K562 (cell line): ENCODE results near the gene RPL7L1. TPM values are rescaled to one million over a fixed set of nuclear protein-coding genes. Genes with fewer than 3 reads are reported as not detected.

Experiments
- CBX2 ChIP-seq: fragments of 200-600 bp; sonication (generic); IDR thresholded peaks from one replicate; pipeline ENCODE4 v1.6.1; 2012; ENCODE audit warnings: mild to moderate bottlenecking, low read length, inconsistent platforms; ENCODE audit not compliant: insufficient read depth, poor library complexity, severe bottlenecking
- DACH1 ChIP-seq: fragments of 450-650 bp; IDR thresholded peaks from 2 replicates; pipeline ENCODE4 v1.6.1; 2018; ENCODE audit not compliant: partially characterized antibody
- EWSR1 ChIP-seq: fragments of 450-650 bp; IDR thresholded peaks from 2 replicates; pipeline ENCODE4 v1.6.1; 2018; ENCODE audit warnings: borderline replicate concordance, mild to moderate bottlenecking, low read depth, moderate library complexity; ENCODE audit not compliant: partially characterized antibody
- FOXA1 ChIP-seq: fragments of 450-650 bp; IDR thresholded peaks from 2 replicates; pipeline ENCODE4 v1.6.1; 2016; ENCODE audit warnings: mild to moderate bottlenecking, borderline replicate concordance
- HINFP ChIP-seq: fragments of 450-650 bp; conservative IDR thresholded peaks from 2 replicates; pipeline ENCODE4 v1.6.1; 2016; ENCODE audit warnings: missing genetic modification characterization, low read depth, mild to moderate bottlenecking, control low read depth, missing compliant biosample characterization
- HMG20A ChIP-seq: fragments of 450-650 bp; formaldehyde crosslinking; conservative IDR thresholded peaks from 2 replicates; pipeline ENCODE4 v1.4.0; 2020; ENCODE audit warnings: mild to moderate bottlenecking, mixed read lengths
- HNRNPUL1 ChIP-seq: fragments of 200-400 bp; formaldehyde crosslinking; IDR thresholded peaks from 2 replicates; pipeline ENCODE4 v1.6.1; 2017; ENCODE audit warnings: low read length
- LCOR ChIP-seq: sonication (generic); formaldehyde crosslinking; IDR thresholded peaks from 2 replicates; pipeline ENCODE4 v1.8.0; 2022; ENCODE audit warnings: mild to moderate bottlenecking, missing genetic modification reagents
- NCOA6 ChIP-seq: fragments of 450-650 bp; IDR thresholded peaks from 2 replicates; pipeline ENCODE4 v1.6.1; 2017; ENCODE audit warnings: mild to moderate bottlenecking
- NFATC3 ChIP-seq: fragments of 450-650 bp; IDR thresholded peaks from 2 replicates; pipeline ENCODE4 v1.6.1; 2017; ENCODE audit warnings: mild to moderate bottlenecking
- PBX2 ChIP-seq, 2 experiments: IDR thresholded peaks in 1 of 2; conservative IDR thresholded peaks in 1 of 2; 2 replicates each; pipeline ENCODE4 v1.6.1; 2016; ENCODE audit warnings: low read depth in 2 of 2, mild to moderate bottlenecking in 1 of 2, missing compliant biosample characterization in 1 of 2, missing genetic modification characterization in 1 of 2, moderate library complexity in 1 of 2
- PHB2 ChIP-seq: fragments of 450-650 bp; IDR thresholded peaks from 2 replicates; pipeline ENCODE4 v1.6.1; 2017; ENCODE audit warnings: low read depth
- POU5F1 ChIP-seq: fragments of 150-350 bp; IDR thresholded peaks from 2 replicates; pipeline ENCODE4 v1.6.1; 2014; ENCODE audit warnings: borderline replicate concordance, low read length, low read depth, mild to moderate bottlenecking; ENCODE audit not compliant: partially characterized antibody
- RBM17 ChIP-seq: fragments of 200-400 bp; formaldehyde crosslinking; IDR thresholded peaks from 2 replicates; pipeline ENCODE4 v1.6.1; 2017; ENCODE audit warnings: low read depth, mild to moderate bottlenecking, low read length, borderline replicate concordance
- RBM25 ChIP-seq: fragments of 200-400 bp; formaldehyde crosslinking; IDR thresholded peaks from 2 replicates; pipeline ENCODE4 v1.6.1; 2018; ENCODE audit warnings: low read length, low read depth, moderate library complexity; ENCODE audit not compliant: severe bottlenecking
- TBL1XR1 ChIP-seq, 2 experiments: IDR thresholded peaks; 2 replicates each; pipeline ENCODE4 v1.6.1; 2012; ENCODE audit warnings: improper control_type of control experiment in 2 of 2, low read length in 2 of 2, mild to moderate bottlenecking in 1 of 2
- ZBTB1 ChIP-seq: sonication (generic); formaldehyde crosslinking; IDR thresholded peaks from 2 replicates; pipeline ENCODE4 v1.8.1; 2023; ENCODE audit warnings: missing genetic modification reagents, low read depth, mild to moderate bottlenecking, borderline replicate concordance
- ZFP1 ChIP-seq: fragments of 450-650 bp; formaldehyde crosslinking; IDR thresholded peaks from 2 replicates; pipeline ENCODE4 v1.4.0; 2020; ENCODE audit warnings: mild to moderate bottlenecking, mixed read lengths
- ZNF124 ChIP-seq: sonication (generic); formaldehyde crosslinking; IDR thresholded peaks from 2 replicates; pipeline ENCODE4 v1.8.1; 2022; ENCODE audit warnings: missing genetic modification reagents
- ZNF316 ChIP-seq: fragments of 450-650 bp; IDR thresholded peaks from 2 replicates; pipeline ENCODE4 v1.6.1; 2016
- polyA plus RNA-seq, 8 experiments: library from polyadenylated mRNA; depleted of rRNA in 4 of 8; stranded (reverse) in 5 of 8; unstranded in 3 of 8; fragments of >200 nt; fragmentation: Nextera tagmentation in 2 of 8; fragmentation: Illumina TruSeq in 1 of 8; extraction: Ambion mirVana in 2 of 8; extraction: Trizol in 1 of 8; gene quantifications; 2 replicates each; pipeline versions ENCODE4 v1.2.1 to v1.2.3, GENCODE V29; 2011 to 2014; ENCODE audit warnings: inconsistent platforms in 1 of 8, missing spikeins in 1 of 8
- total RNA-seq, 7 experiments: library from RNA; depleted of rRNA in 6 of 7; stranded (reverse); fragments of >200 nt in 6 of 7; fragmentation: Illumina TruSeq in 2 of 7; extraction: Trizol in 2 of 7; gene quantifications; 2 replicates each; pipeline versions ENCODE4 v1.2.1 to v1.2.3, GENCODE V29; 2011 to 2021; ENCODE audit warnings: low replicate concordance in 1 of 7
- TF ChIP-seq, protein P1 (sequence below): fragments of 450-650 bp; formaldehyde crosslinking; IDR thresholded peaks from 2 replicates; pipeline ENCODE4 v1.4.0; 2020; ENCODE audit warnings: mild to moderate bottlenecking, moderate library complexity

The RPL7L1 gene
- total and polyA plus RNA-seq, 9 of the 15 experiments (the other 6 are each of a cell fraction or from before 2014, with no cell fraction given), result 129 to 259 (median 164) TPM

DNA sequence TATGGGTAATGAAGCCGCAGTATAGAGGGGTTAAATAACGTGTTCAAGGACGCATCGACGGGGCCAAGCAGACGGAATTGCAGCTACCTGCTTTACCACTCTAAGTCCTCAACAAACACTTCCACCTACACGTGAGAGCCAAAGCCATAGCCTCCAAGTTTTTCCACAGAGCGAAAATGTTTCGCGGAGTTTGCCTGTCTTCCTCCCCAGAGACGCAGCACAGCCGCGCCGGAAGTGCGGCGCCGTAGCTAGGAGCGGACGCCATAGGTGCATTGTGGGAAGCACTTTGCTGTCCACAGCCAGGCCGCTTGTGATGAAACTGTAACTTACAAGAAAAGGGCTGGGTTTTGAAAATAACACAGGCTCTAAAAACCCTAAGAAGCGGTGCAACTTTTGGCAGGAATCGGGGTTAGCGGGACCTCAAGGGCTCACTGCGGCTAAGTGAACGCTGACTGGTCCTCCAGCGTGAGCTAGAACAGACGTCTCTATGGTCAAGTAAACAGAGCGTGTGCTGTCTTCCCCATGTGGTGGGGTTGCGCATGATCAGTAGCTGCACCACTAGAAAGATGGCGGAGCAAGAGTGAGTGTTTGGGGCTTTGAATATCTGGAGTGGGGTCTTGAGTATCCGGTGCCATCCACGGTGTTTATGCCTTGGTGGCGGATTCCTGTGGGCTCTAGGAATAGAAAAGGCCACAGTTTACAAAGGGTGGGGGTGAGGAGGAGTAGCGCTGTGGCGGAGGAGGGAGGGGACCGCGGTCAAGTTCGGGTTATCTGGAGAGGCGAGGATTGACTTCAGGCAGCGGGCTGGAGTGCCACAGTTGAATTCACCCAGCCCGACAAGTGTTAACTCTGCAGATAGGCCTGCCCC, at the start of gene RPL7L1 (continued):
- TF ChIP-seq, protein P1, sequence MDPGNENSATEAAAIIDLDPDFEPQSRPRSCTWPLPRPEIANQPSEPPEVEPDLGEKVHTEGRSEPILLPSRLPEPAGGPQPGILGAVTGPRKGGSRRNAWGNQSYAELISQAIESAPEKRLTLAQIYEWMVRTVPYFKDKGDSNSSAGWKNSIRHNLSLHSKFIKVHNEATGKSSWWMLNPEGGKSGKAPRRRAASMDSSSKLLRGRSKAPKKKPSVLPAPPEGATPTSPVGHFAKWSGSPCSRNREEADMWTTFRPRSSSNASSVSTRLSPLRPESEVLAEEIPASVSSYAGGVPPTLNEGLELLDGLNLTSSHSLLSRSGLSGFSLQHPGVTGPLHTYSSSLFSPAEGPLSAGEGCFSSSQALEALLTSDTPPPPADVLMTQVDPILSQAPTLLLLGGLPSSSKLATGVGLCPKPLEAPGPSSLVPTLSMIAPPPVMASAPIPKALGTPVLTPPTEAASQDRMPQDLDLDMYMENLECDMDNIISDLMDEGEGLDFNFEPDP (CRISPR knock-in tag), result no peak
- no peak for TF ChIP-seq FOXA1
- TF ChIP-seq RBM17, result no peak
- no peak for TF ChIP-seq ZFP1 (CRISPR knock-in tag)
- no peak for TF ChIP-seq ZNF124 (CRISPR knock-in tag)
- no peak for TF ChIP-seq RBM25
- TF ChIP-seq ZNF316, result no peak
- no peak for TF ChIP-seq POU5F1
- peak; percentile 66 to 73; a peak in 3 of 4 replicates for TF ChIP-seq TBL1XR1 (IDR thresholded peaks at IDR 0.05; ENCODE audit: low read length in 2 of 2)
- TF ChIP-seq ZBTB1 (CRISPR knock-in tag), result no peak
- TF ChIP-seq HNRNPUL1, result no peak
- TF ChIP-seq PHB2, result 0 out of 2 replicates have a peak, but pooled peaks have one; percentile 9
- no peak for TF ChIP-seq CBX2
- TF ChIP-seq DACH1, result no peak
- TF ChIP-seq HMG20A (CRISPR knock-in tag), result 0 out of 2 replicates have a peak, but pooled peaks have one; percentile 23
- peak; percentile 84 for TF ChIP-seq LCOR
- TF ChIP-seq PBX2 (CRISPR knock-in tag; IDR thresholded peaks at IDR 0.05; ENCODE audit: low read depth), result no peak
- 0 out of 2 replicates have a peak, but pooled peaks have one; percentile 6 for TF ChIP-seq PBX2 (tag; conservative IDR thresholded peaks at IDR 0.05; ENCODE audit: low read depth)
- no peak for TF ChIP-seq EWSR1
- TF ChIP-seq NFATC3, result peak; percentile 65; the same call in 1 of the 2 replicates
- peak; percentile 51; the same call in 1 of the 2 replicates for TF ChIP-seq NCOA6
- peak; percentile 80 for TF ChIP-seq HINFP (tag)
